ENCODE results near the gene SULT4A1. TPM values are rescaled to one million over a fixed set of nuclear protein-coding genes. Genes with fewer than 3 reads are reported as not detected.

Gene SULT4A1
- total RNA-seq, 1 experiment from 2014 or later: 0.15 TPM

- no peak overlapping the region for H3K4me3 ChIP-seq (ENCODE audit: low read depth, low read length, poor library complexity, severe bottlenecking)
- CTCF ChIA-PET: no interaction called here
These were observed 22.5 kb downstream of the SULT4A1 start for GRCh38 chr22:43839781-43840180.

DNA sequence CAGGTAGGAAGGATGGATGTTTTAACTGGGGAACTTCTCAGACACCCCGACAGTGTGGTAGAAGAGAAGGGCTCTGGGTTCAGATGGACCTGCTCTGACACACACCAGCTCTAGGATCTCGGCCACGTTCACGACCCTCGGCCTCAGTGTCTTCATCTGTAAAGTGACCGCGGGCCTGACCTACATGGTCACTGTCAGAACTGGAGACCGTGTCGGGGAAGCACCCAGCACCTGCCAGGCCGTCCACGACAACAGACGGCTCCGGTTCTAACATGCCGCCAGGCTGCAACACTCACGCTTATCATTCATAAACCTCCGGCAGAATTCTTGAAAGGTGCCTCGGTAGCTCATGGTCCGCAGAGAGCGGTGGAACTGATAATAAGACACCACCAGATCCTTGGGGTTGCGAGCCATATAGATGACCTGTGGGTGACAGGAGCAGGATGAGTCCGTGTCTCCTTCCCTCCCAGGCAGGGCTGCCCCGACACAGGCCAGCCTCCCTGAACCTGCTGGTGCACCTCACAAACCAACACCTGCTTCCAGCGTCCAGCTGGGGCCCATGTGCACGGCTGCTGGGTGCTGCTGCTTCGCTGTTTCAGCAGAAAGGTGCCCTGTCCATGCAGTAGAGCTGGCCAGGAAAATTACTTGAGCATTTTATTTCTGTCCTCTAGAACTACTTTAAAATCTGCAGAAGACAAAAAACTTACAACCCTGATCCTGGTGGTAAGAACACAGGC, 23.6 kb downstream of the SULT4A1 start:
- no TSS peak for BruUV-seq (replicated peaks)
- no peaks in the 10 kb centered on the region for H3K27me3 ChIP-seq (replicated peaks; ENCODE audit: insufficient read depth, low read depth, low read length, poor library complexity)
- no peak for DNase-seq (ENCODE audit: low spot score)
- H3K36me3 ChIP-seq (ENCODE audit: insufficient read depth, low read length, poor library complexity, severe bottlenecking): no peaks in the 10 kb centered on the region
- TF ChIP-seq CTCF (conservative IDR thresholded peaks at IDR 0.05; ENCODE audit: low read depth, low read length) (no peak), EZH2 (IDR thresholded peaks at IDR 0.05; ENCODE audit: borderline replicate concordance, low read depth, low read length, poor library complexity, severe bottlenecking) (no peak)
- H3K4me3 ChIP-seq (ENCODE audit: low read depth, low read length, poor library complexity, severe bottlenecking): no peak overlapping the region
- POLR2A ChIA-PET (ENCODE audit: low non-redundant PET): no interaction called here
- no peak overlapping the region for H3K27ac ChIP-seq (ENCODE audit: low read depth, low read length, poor library complexity, severe bottlenecking)
- peaks cover 12% of the 10 kb centered on the region for H3K4me1 ChIP-seq (ENCODE audit: insufficient read depth, low read length, poor library complexity, severe bottlenecking)
- intact Hi-C loops (cut with micrococcal nuclease; ENCODE audit: unreplicated experiment): no loop called here
- H3K9me3 ChIP-seq (ENCODE audit: low read depth, low read length, poor library complexity, severe bottlenecking): no peaks in the 10 kb centered on the region
- CTCF ChIA-PET: no interaction called here

More at GRCh38 chr22:43839781-43840180, 22.5 kb downstream of the SULT4A1 start:
- Histone ChIP-seq H3K9me3 (ENCODE audit: low read depth, low read length, poor library complexity, severe bottlenecking) (no peaks in the 10 kb centered on the region), H3K27ac (ENCODE audit: low read depth, low read length, poor library complexity, severe bottlenecking) (no peak overlapping the region), H3K27me3 (replicated peaks; ENCODE audit: insufficient read depth, low read depth, low read length, poor library complexity) (no peaks in the 10 kb centered on the region), H3K4me1 (ENCODE audit: insufficient read depth, low read length, poor library complexity, severe bottlenecking) (peaks cover 12% of the 10 kb centered on the region), H3K36me3 (ENCODE audit: insufficient read depth, low read length, poor library complexity, severe bottlenecking) (no peaks in the 10 kb centered on the region)
- intact Hi-C loops (cut with micrococcal nuclease; ENCODE audit: unreplicated experiment): no loop called here
- no TSS peak for BruUV-seq (replicated peaks)
- POLR2A ChIA-PET (ENCODE audit: low non-redundant PET): no interaction called here
- no peak for TF ChIP-seq EZH2 (IDR thresholded peaks at IDR 0.05; ENCODE audit: borderline replicate concordance, low read depth, low read length, poor library complexity, severe bottlenecking)
- DNase-seq (ENCODE audit: low spot score): no peak

DNA sequence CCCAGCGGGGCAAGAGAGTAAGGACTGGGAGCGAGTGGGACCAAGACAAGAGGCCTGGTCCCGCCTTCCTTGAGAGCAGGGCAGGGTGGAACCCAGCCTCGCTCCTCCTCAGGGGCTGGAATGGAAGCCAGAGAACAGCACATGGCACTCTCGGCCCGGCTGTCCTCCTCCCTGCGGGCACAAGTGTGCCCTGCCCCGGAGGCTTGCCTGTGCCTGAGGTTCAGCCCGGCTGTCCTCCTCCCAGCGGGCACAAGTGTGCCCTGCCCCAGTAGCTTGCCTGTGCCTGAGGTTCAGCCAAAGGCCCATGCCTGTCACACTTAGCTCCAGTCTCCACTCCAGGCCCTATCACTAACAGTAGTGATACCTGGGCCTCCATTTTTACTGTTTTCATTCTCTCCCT, 24.2 kb downstream of the SULT4A1 start:
- BruUV-seq (replicated peaks): no TSS peak
- Histone ChIP-seq H3K9me3 (ENCODE audit: low read depth, low read length, poor library complexity, severe bottlenecking) (no peaks in the 10 kb centered on the region), H3K36me3 (ENCODE audit: insufficient read depth, low read length, poor library complexity, severe bottlenecking) (no peaks in the 10 kb centered on the region), H3K4me1 (ENCODE audit: insufficient read depth, low read length, poor library complexity, severe bottlenecking) (peaks cover 12% of the 10 kb centered on the region), H3K27me3 (replicated peaks; ENCODE audit: insufficient read depth, low read depth, low read length, poor library complexity) (no peaks in the 10 kb centered on the region), H3K4me3 (ENCODE audit: low read depth, low read length, poor library complexity, severe bottlenecking) (no peak overlapping the region), H3K27ac (ENCODE audit: low read depth, low read length, poor library complexity, severe bottlenecking) (no peak overlapping the region)
- intact Hi-C loops (cut with micrococcal nuclease; ENCODE audit: unreplicated experiment): no loop called here
- ChIA-PET POLR2A (ENCODE audit: low non-redundant PET) (no interaction called here), CTCF (no interaction called here)
- no peak for TF ChIP-seq CTCF (conservative IDR thresholded peaks at IDR 0.05; ENCODE audit: low read depth, low read length)
- no peak for TF ChIP-seq EZH2 (IDR thresholded peaks at IDR 0.05; ENCODE audit: borderline replicate concordance, low read depth, low read length, poor library complexity, severe bottlenecking)
- DNase-seq (ENCODE audit: low spot score): peak; percentile 38

DNA sequence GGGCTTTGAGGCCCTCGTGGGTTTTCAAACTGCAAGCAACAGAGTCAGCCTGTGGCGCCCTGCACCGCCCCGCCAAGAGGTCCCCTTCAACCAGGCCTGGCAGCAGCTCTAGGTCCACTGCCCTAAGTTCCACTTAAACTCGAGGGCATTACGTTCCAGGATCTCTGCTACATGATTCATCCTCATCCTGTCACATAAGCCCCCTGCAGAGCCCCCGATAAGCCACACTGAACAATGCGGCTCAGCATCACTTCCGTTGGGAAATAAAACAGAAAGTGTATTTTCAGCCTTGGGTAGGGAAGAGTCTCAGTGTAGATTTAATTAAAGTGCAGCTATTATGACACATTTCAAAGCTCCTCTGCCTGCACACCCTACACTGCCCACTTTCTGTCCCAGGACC, 24.6 kb downstream of the SULT4A1 start:
- Histone ChIP-seq H3K27me3 (replicated peaks; ENCODE audit: insufficient read depth, low read depth, low read length, poor library complexity) (no peaks in the 10 kb centered on the region), H3K4me1 (ENCODE audit: insufficient read depth, low read length, poor library complexity, severe bottlenecking) (peaks cover 12% of the 10 kb centered on the region), H3K36me3 (ENCODE audit: insufficient read depth, low read length, poor library complexity, severe bottlenecking) (no peaks in the 10 kb centered on the region), H3K27ac (ENCODE audit: low read depth, low read length, poor library complexity, severe bottlenecking) (no peak overlapping the region), H3K9me3 (ENCODE audit: low read depth, low read length, poor library complexity, severe bottlenecking) (no peaks in the 10 kb centered on the region), H3K4me3 (ENCODE audit: low read depth, low read length, poor library complexity, severe bottlenecking) (no peak overlapping the region)
- peak; percentile 77 for DNase-seq (ENCODE audit: low spot score)
- no TSS peak for BruUV-seq (replicated peaks)
- TF ChIP-seq EZH2 (IDR thresholded peaks at IDR 0.05; ENCODE audit: borderline replicate concordance, low read depth, low read length, poor library complexity, severe bottlenecking): no peak
- no peak for TF ChIP-seq CTCF (conservative IDR thresholded peaks at IDR 0.05; ENCODE audit: low read depth, low read length)
- ChIA-PET CTCF (interaction anchor here (0.6 kb wide), 1 partner anchor 641 kb away, joined by 3 read pairs; no protein-coding TSS in a partner anchor), POLR2A (ENCODE audit: low non-redundant PET) (no interaction called here)
- intact Hi-C loops (cut with micrococcal nuclease; ENCODE audit: unreplicated experiment): no loop called here
